Loucy (cell line): ENCODE measurements around the gene DCAF8L2.

ENCODE experiments used
- H2AFZ ChIP-seq: fragments of 200-600 bp; sonication (generic); 2 replicates; pipeline ENCODE4 v1.6.0; 2016; ENCODE audit warnings: antibody characterized with exemption, mild to moderate bottlenecking, low read length, moderate library complexity
- H3F3A ChIP-seq: fragments of 200-600 bp; 2 replicates; pipeline ENCODE4 v1.6.0; 2016; ENCODE audit warnings: antibody characterized with exemption, low read depth, mild to moderate bottlenecking
- H3K27me3 ChIP-seq: fragments of 200-600 bp; sonication (generic); 2 replicates; pipeline ENCODE4 v1.6.1; 2014; ENCODE audit warnings: low read length, mild to moderate bottlenecking; ENCODE audit not compliant: insufficient read depth, poor library complexity, severe bottlenecking
- H3K36me3 ChIP-seq: fragments of 200-600 bp; sonication (generic); 2 replicates; pipeline ENCODE4 v1.6.1; 2016; ENCODE audit warnings: low read length; ENCODE audit not compliant: insufficient read depth
- H3K4me1 ChIP-seq: fragments of 200-600 bp; sonication (generic); 2 replicates; pipeline ENCODE4 v1.5.1; 2014; ENCODE audit warnings: low read length, mild to moderate bottlenecking; ENCODE audit not compliant: insufficient read depth, poor library complexity, severe bottlenecking
- H3K4me2 ChIP-seq: fragments of 200-600 bp; sonication (generic); 2 replicates; pipeline ENCODE4 v1.6.0; 2014; ENCODE audit warnings: antibody characterized with exemption, low read length, low read depth, mild to moderate bottlenecking; ENCODE audit not compliant: poor library complexity, severe bottlenecking
- H3K4me3 ChIP-seq: fragments of 200-600 bp; sonication (generic); 2 replicates; pipeline ENCODE4 v1.5.1; 2014; ENCODE audit warnings: low read length, mild to moderate bottlenecking, mixed read lengths; ENCODE audit not compliant: poor library complexity, severe bottlenecking
- H3K79me2 ChIP-seq: fragments of 200-600 bp; sonication (generic); 2 replicates; pipeline ENCODE4 v1.6.1; 2014; ENCODE audit warnings: low read length; ENCODE audit not compliant: insufficient read depth
- H3K9ac ChIP-seq: fragments of 200-600 bp; sonication (generic); 2 replicates; pipeline ENCODE4 v1.6.0; 2014; ENCODE audit warnings: mild to moderate bottlenecking, low read depth, low read length, moderate library complexity; ENCODE audit not compliant: poor library complexity, severe bottlenecking
- H3K9me2 ChIP-seq: fragments of 200-600 bp; sonication (generic); replicated peaks from 2 replicates; pipeline ENCODE4 v1.6.1; 2016; ENCODE audit warnings: low read depth, low read length, mixed read lengths
- H3K9me3 ChIP-seq: fragments of 200-600 bp; sonication (generic); 2 replicates; pipeline ENCODE4 v1.6.1; 2014; ENCODE audit warnings: mild to moderate bottlenecking, antibody characterized with exemption, low read length, low read depth; ENCODE audit not compliant: insufficient read depth
- H4K20me1 ChIP-seq: fragments of 200-600 bp; sonication (generic); 2 replicates; pipeline ENCODE4 v1.6.0; 2014; ENCODE audit warnings: antibody characterized with exemption, low read length, mild to moderate bottlenecking; ENCODE audit not compliant: insufficient read depth, poor library complexity, severe bottlenecking
- CTCF ChIP-seq: fragments of 200-600 bp; sonication (generic); conservative IDR thresholded peaks from 2 replicates; pipeline ENCODE4 v1.5.1; 2014; ENCODE audit warnings: mild to moderate bottlenecking, antibody characterized with exemption, low read length
- EZH2phosphoT487 ChIP-seq: fragments of 200-600 bp; IDR thresholded peaks from 2 replicates; pipeline ENCODE4 v1.6.1; 2018; ENCODE audit warnings: antibody characterized with exemption, mild to moderate bottlenecking, moderate library complexity, borderline replicate concordance

Gene DCAF8L2

GRCh38 chrX:27555514-27555913 is 34.6 kb upstream of the DCAF8L2 start:
- Histone ChIP-seq H3K9me3 (no peaks in the 10 kb centered on the region), H3K4me1 (no peaks in the 10 kb centered on the region), H4K20me1 (no peaks in the 10 kb centered on the region), H2AFZ (no peak overlapping the region), H3K9me2 (no peaks in the 10 kb centered on the region), H3K36me3 (no peaks in the 10 kb centered on the region), H3K27me3 (no peaks in the 10 kb centered on the region), H3K4me2 (no peak overlapping the region), H3K4me3 (no peak overlapping the region), H3K79me2 (no peaks in the 10 kb centered on the region), H3F3A (no peaks in the 10 kb centered on the region), H3K9ac (no peak overlapping the region)
- TF ChIP-seq CTCF (peak; percentile 49), EZH2phosphoT487 (no peak)

- H3K4me1 ChIP-seq = no peaks in the 10 kb centered on the region
- H4K20me1 ChIP-seq = no peaks in the 10 kb centered on the region
- no peaks in the 10 kb centered on the region for H3K27me3 ChIP-seq
- no peak overlapping the region for H2AFZ ChIP-seq
- H3K4me3 ChIP-seq = no peak overlapping the region
- no peaks in the 10 kb centered on the region for H3K36me3 ChIP-seq
- H3K79me2 ChIP-seq = no peaks in the 10 kb centered on the region
- no peaks in the 10 kb centered on the region for H3K9me3 ChIP-seq
- H3K9ac ChIP-seq = no peak overlapping the region
- TF ChIP-seq CTCF (no peak), EZH2phosphoT487 (no peak)
- H3K4me2 ChIP-seq = no peak overlapping the region
- no peaks in the 10 kb centered on the region for H3F3A ChIP-seq
- H3K9me2 ChIP-seq = no peaks in the 10 kb centered on the region
Measured at GRCh38 chrX:27565992-27566391, 24.2 kb upstream of the DCAF8L2 start.

DNA sequence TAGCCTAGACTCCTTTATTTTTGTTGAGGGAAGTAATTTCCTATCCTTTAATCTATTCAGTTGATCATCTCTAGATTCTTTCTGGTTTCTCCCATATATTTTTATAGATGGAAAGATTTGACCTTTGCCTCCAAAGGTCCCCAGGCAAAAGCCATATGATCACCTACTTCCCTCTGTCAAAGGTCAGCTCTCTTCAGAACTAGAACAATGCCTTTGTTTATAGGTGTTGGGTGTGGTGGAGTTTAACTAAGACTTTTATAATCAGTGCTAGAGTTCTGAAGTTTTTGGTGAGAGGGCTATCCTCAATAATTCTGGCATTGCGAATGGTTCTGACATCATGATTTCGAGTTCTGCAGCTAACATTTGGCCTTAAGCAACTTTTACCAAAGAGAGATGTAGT is 19.0 kb upstream of the DCAF8L2 start:
- Histone ChIP-seq H4K20me1 (no peaks in the 10 kb centered on the region), H3K9ac (no peak overlapping the region), H3K4me2 (no peak overlapping the region), H2AFZ (no peak overlapping the region), H3K9me3 (no peaks in the 10 kb centered on the region), H3K4me1 (no peaks in the 10 kb centered on the region), H3K36me3 (no peaks in the 10 kb centered on the region), H3K9me2 (no peaks in the 10 kb centered on the region), H3K4me3 (no peak overlapping the region), H3F3A (no peaks in the 10 kb centered on the region), H3K79me2 (no peaks in the 10 kb centered on the region), H3K27me3 (no peaks in the 10 kb centered on the region)
- TF ChIP-seq EZH2phosphoT487 (no peak), CTCF (no peak)
